GM23338 (cell line): ENCODE measurements around the gene ALDH1A1. TPM values are rescaled to one million over a fixed set of nuclear protein-coding genes. Genes with fewer than 3 reads are reported as not detected.

Source experiments
- ATAC-seq: fragments of 200-7000 bp; cut with Tn5 transposase; 3 replicates; pipeline ENCODE4 v1.9.1; 2020
- DNase-seq: peaks from one replicate; pipeline ENCODE4 v3.0.0-alpha.2; 2015; ENCODE audit warnings: low spot score
- H2AFZ ChIP-seq: fragments of 200-600 bp; sonication (generic); 2 replicates; pipeline ENCODE4 v1.8.0; 2016; ENCODE audit warnings: antibody characterized with exemption, mild to moderate bottlenecking, moderate library complexity
- H3F3A ChIP-seq: fragments of 200-600 bp; sonication (generic); replicated peaks from 2 replicates; pipeline ENCODE4 v1.8.0; 2017; ENCODE audit warnings: antibody characterized with exemption, mixed run types, low read depth
- H3K27ac ChIP-seq: fragments of 200-600 bp; sonication (generic); 2 replicates; pipeline ENCODE4 v1.6.1; 2016; ENCODE audit warnings: low read depth
- H3K27me3 ChIP-seq: fragments of 200-600 bp; sonication (generic); 2 replicates; pipeline ENCODE4 v1.8.0; 2016; ENCODE audit warnings: mild to moderate bottlenecking, mixed run types, moderate library complexity; ENCODE audit not compliant: insufficient read depth
- H3K36me3 ChIP-seq: fragments of 200-600 bp; sonication (generic); 2 replicates; pipeline ENCODE4 v1.8.0; 2016; ENCODE audit warnings: mild to moderate bottlenecking; ENCODE audit not compliant: insufficient read depth
- H3K4me1 ChIP-seq: fragments of 200-600 bp; sonication (generic); 2 replicates; pipeline ENCODE4 v1.8.0; 2016; ENCODE audit warnings: mild to moderate bottlenecking, moderate library complexity; ENCODE audit not compliant: insufficient read depth
- H3K4me2 ChIP-seq: fragments of 200-600 bp; sonication (generic); 2 replicates; pipeline ENCODE4 v1.7.1; 2017; ENCODE audit warnings: mixed run types
- H3K4me3 ChIP-seq: fragments of 200-600 bp; sonication (generic); 2 replicates; pipeline ENCODE4 v1.6.1; 2016; ENCODE audit warnings: mixed run types
- H3K79me2 ChIP-seq: fragments of 200-600 bp; sonication (generic); replicated peaks from 2 replicates; pipeline ENCODE4 v1.8.0; 2017; ENCODE audit warnings: mild to moderate bottlenecking; ENCODE audit not compliant: insufficient read depth
- H3K9me2 ChIP-seq: fragments of 200-600 bp; sonication (generic); 2 replicates; pipeline ENCODE4 v1.8.0; 2017; ENCODE audit not compliant: insufficient read depth
- H4K20me1 ChIP-seq: fragments of 200-600 bp; sonication (generic); replicated peaks from 2 replicates; pipeline ENCODE4 v1.8.0; 2017; ENCODE audit warnings: mild to moderate bottlenecking; ENCODE audit not compliant: insufficient read depth
- H3K27ac Mint-ChIP-seq: 2 replicates; pipeline ENCODE4 v1.8.0; 2020; ENCODE audit warnings: inconsistent platforms, mild to moderate bottlenecking, moderate library complexity, mixed read lengths
- H3K27me3 Mint-ChIP-seq: 3 replicates; pipeline ENCODE4 v1.8.0; 2022; ENCODE audit warnings: low read depth, mild to moderate bottlenecking, moderate library complexity, mixed read lengths, inconsistent platforms; ENCODE audit not compliant: insufficient read depth, poor library complexity
- H3K36me3 Mint-ChIP-seq: 3 replicates; pipeline ENCODE4 v1.8.0; 2021; ENCODE audit warnings: low read depth, mild to moderate bottlenecking, inconsistent platforms, moderate library complexity, mixed read lengths
- H3K4me1 Mint-ChIP-seq: 3 replicates; pipeline ENCODE4 v1.8.0; 2020; ENCODE audit warnings: mild to moderate bottlenecking, inconsistent platforms, mixed read lengths
- H3K4me3 Mint-ChIP-seq: 3 replicates; pipeline ENCODE4 v1.8.0; 2021; ENCODE audit warnings: moderate library complexity, mild to moderate bottlenecking, inconsistent platforms, mixed read lengths
- H3K9me3 Mint-ChIP-seq: 3 replicates; pipeline ENCODE4 v1.8.0; 2020; ENCODE audit warnings: moderate library complexity, mild to moderate bottlenecking, inconsistent platforms, mixed read lengths
- CREB1 ChIP-seq: fragments of 250-450 bp; sonication (Bioruptor Pico); IDR thresholded peaks from 2 replicates; pipeline ENCODE4 v1.5.0; 2020; ENCODE audit warnings: low read depth, mild to moderate bottlenecking, moderate library complexity
- EZH2 ChIP-seq: fragments of 200-600 bp; sonication (generic); IDR thresholded peaks from one replicate; pipeline ENCODE4 v1.8.0; 2017; ENCODE audit warnings: antibody characterized with exemption, mild to moderate bottlenecking, low read depth; ENCODE audit not compliant: unreplicated experiment
- EZH2phosphoT487 ChIP-seq: fragments of 200-600 bp; sonication (generic); IDR thresholded peaks from one replicate; pipeline ENCODE4 v1.8.1; 2018; ENCODE audit warnings: antibody characterized with exemption; ENCODE audit not compliant: unreplicated experiment
- JUNB ChIP-seq: IDR thresholded peaks from one replicate; pipeline ENCODE4 v1.6.1; 2016; ENCODE audit warnings: antibody characterized with exemption; ENCODE audit not compliant: unreplicated experiment
- NANOG ChIP-seq: IDR thresholded peaks from 2 replicates; pipeline ENCODE4 v1.6.1; 2016; ENCODE audit warnings: antibody characterized with exemption, borderline replicate concordance
- POLR2AphosphoS5 ChIP-seq: IDR thresholded peaks from 2 replicates; pipeline ENCODE4 v1.6.1; 2016; ENCODE audit warnings: antibody characterized with exemption, low read depth
- STAT1 ChIP-seq: IDR thresholded peaks from one replicate; pipeline ENCODE4 v1.6.1; 2016; ENCODE audit warnings: antibody characterized with exemption; ENCODE audit not compliant: unreplicated experiment
- ZNF114 ChIP-seq: fragments of 250-450 bp; sonication (Bioruptor Pico); IDR thresholded peaks from 2 replicates; pipeline ENCODE4 v1.5.0; 2020; ENCODE audit warnings: mild to moderate bottlenecking, moderate library complexity
- ZNF331 ChIP-seq: fragments of 250-450 bp; sonication (Bioruptor Pico); IDR thresholded peaks from 2 replicates; pipeline ENCODE4 v1.5.0; 2020; ENCODE audit warnings: low read depth, mild to moderate bottlenecking, moderate library complexity
- ZNF462 ChIP-seq: fragments of 250-450 bp; sonication (Bioruptor Pico); IDR thresholded peaks from 2 replicates; pipeline ENCODE4 v1.5.0; 2020; ENCODE audit warnings: mild to moderate bottlenecking, moderate library complexity
- polyA plus RNA-seq: library from polyadenylated mRNA; unstranded; fragments of >200 nt; fragmentation: Nextera tagmentation; extraction: Ambion mirVana; gene quantifications from 2 replicates; pipeline ENCODE4 v1.2.1, GENCODE V29; 2016
- total RNA-seq: library from RNA; depleted of rRNA; stranded (reverse); fragments of >200 nt; shearing (Covaris generic); gene quantifications from 2 replicates; pipeline ENCODE4 v1.2.3, GENCODE V29; 2014
- TF ChIP-seq, protein P1 (sequence below), 2 experiments: fragments of 200-600 bp in 1 of 2; sonication (generic) in 1 of 2; conservative IDR thresholded peaks; 2 replicates each; pipeline versions ENCODE4 v1.5.1 to v1.6.1; 2016 to 2017; ENCODE audit warnings: antibody characterized with exemption in 2 of 2, low read depth in 2 of 2, mild to moderate bottlenecking in 2 of 2, moderate library complexity in 1 of 2
- TF ChIP-seq, protein P2 (sequence below): IDR thresholded peaks from one replicate; pipeline ENCODE4 v1.6.1; 2018; ENCODE audit warnings: antibody characterized with exemption; ENCODE audit not compliant: unreplicated experiment
- TF ChIP-seq, protein P3 (sequence below): IDR thresholded peaks from 2 replicates; pipeline ENCODE4 v1.6.1; 2016; ENCODE audit warnings: antibody characterized with exemption

ALDH1A1 gene
- total and polyA plus RNA-seq, 2 experiments from 2014 or later: 2.1 to 3.4 TPM

DNA sequence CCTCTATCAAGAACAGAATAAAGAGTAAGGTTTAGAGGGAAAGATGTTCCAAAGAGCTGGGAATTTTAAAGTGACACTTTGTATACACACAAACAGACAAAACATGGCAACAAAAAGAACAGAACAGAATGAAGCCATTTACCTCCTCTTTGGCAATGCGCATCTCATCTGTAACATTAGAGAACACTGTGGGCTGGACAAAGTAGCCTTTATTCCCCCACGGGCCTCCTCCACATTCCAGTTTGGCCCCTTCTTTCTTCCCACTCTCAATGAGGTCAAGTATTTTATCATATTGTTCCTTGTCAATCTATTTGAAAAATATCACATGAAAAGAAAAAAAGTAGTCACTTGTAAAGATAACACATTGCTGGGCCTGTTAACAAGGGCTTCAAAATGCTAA is 41.0 kb downstream of the ALDH1A1 start:
- H3K27ac Mint-ChIP-seq: no peak overlapping the region
- H3K4me2 ChIP-seq: no peak overlapping the region

More for the DNA sequence above, 41.0 kb downstream of the ALDH1A1 start:
- TF ChIP-seq JUNB (no peak), CREB1 (no peak), NANOG (no peak), POLR2AphosphoS5 (no peak), ZNF462 (no peak), EZH2phosphoT487 (no peak), EZH2 (no peak), ZNF331 (no peak), STAT1 (no peak), ZNF114 (CRISPR knock-in tag) (no peak)
- TF ChIP-seq, protein P1, sequence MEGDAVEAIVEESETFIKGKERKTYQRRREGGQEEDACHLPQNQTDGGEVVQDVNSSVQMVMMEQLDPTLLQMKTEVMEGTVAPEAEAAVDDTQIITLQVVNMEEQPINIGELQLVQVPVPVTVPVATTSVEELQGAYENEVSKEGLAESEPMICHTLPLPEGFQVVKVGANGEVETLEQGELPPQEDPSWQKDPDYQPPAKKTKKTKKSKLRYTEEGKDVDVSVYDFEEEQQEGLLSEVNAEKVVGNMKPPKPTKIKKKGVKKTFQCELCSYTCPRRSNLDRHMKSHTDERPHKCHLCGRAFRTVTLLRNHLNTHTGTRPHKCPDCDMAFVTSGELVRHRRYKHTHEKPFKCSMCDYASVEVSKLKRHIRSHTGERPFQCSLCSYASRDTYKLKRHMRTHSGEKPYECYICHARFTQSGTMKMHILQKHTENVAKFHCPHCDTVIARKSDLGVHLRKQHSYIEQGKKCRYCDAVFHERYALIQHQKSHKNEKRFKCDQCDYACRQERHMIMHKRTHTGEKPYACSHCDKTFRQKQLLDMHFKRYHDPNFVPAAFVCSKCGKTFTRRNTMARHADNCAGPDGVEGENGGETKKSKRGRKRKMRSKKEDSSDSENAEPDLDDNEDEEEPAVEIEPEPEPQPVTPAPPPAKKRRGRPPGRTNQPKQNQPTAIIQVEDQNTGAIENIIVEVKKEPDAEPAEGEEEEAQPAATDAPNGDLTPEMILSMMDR (conservative IDR thresholded peaks at IDR 0.05; ENCODE audit: low read depth in 2 of 2): no peak
- TF ChIP-seq, protein P2, sequence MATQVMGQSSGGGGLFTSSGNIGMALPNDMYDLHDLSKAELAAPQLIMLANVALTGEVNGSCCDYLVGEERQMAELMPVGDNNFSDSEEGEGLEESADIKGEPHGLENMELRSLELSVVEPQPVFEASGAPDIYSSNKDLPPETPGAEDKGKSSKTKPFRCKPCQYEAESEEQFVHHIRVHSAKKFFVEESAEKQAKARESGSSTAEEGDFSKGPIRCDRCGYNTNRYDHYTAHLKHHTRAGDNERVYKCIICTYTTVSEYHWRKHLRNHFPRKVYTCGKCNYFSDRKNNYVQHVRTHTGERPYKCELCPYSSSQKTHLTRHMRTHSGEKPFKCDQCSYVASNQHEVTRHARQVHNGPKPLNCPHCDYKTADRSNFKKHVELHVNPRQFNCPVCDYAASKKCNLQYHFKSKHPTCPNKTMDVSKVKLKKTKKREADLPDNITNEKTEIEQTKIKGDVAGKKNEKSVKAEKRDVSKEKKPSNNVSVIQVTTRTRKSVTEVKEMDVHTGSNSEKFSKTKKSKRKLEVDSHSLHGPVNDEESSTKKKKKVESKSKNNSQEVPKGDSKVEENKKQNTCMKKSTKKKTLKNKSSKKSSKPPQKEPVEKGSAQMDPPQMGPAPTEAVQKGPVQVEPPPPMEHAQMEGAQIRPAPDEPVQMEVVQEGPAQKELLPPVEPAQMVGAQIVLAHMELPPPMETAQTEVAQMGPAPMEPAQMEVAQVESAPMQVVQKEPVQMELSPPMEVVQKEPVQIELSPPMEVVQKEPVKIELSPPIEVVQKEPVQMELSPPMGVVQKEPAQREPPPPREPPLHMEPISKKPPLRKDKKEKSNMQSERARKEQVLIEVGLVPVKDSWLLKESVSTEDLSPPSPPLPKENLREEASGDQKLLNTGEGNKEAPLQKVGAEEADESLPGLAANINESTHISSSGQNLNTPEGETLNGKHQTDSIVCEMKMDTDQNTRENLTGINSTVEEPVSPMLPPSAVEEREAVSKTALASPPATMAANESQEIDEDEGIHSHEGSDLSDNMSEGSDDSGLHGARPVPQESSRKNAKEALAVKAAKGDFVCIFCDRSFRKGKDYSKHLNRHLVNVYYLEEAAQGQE: no peak
- TF ChIP-seq, protein P3, sequence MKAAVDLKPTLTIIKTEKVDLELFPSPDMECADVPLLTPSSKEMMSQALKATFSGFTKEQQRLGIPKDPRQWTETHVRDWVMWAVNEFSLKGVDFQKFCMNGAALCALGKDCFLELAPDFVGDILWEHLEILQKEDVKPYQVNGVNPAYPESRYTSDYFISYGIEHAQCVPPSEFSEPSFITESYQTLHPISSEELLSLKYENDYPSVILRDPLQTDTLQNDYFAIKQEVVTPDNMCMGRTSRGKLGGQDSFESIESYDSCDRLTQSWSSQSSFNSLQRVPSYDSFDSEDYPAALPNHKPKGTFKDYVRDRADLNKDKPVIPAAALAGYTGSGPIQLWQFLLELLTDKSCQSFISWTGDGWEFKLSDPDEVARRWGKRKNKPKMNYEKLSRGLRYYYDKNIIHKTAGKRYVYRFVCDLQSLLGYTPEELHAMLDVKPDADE: no peak
- H3F3A ChIP-seq: no peaks in the 10 kb centered on the region
- Mint-ChIP-seq H3K36me3 (no peaks in the 10 kb centered on the region), H3K27me3 (peaks cover 3% of the 10 kb centered on the region), H3K4me3 (no peak overlapping the region), H3K4me1 (peaks cover 6% of the 10 kb centered on the region; the same call in 2 of the 3 replicates), H3K9me3 (no peaks in the 10 kb centered on the region)
- DNase-seq: no peak
- H3K4me1 ChIP-seq: no peaks in the 10 kb centered on the region
- no peak overlapping the region for H3K4me3 ChIP-seq
- H3K27me3 ChIP-seq: no peaks in the 10 kb centered on the region
- H2AFZ ChIP-seq: no peak overlapping the region
- H3K79me2 ChIP-seq: no peaks in the 10 kb centered on the region
- no peak for ATAC-seq
- no peaks in the 10 kb centered on the region for H3K36me3 ChIP-seq
- H3K9me2 ChIP-seq: no peaks in the 10 kb centered on the region
- H3K27ac ChIP-seq: no peak overlapping the region
- H4K20me1 ChIP-seq: no peaks in the 10 kb centered on the region
